ENCODE measurements around the gene SLC26A4.

GRCh38 chr7:107631588-107632491, 28.8 kb upstream of the SLC26A4 start:
- TF ChIP-seq CTCF (IDR thresholded peaks at IDR 0.05) (no peak), POLR2AphosphoS5 (IDR thresholded peaks at IDR 0.05) (no peak), POLR2A (IDR thresholded peaks at IDR 0.05) (no peak)
